ENCODE data around the gene GATA5. TPM values are rescaled to one million over a fixed set of nuclear protein-coding genes. Genes with fewer than 3 reads are reported as not detected.

The GATA5 gene
- total RNA-seq, 2 experiments from 2014 or later, result not detected

- ChIA-PET CTCF (no interaction called here), POLR2A (no interaction called here)
These were observed 54.1 kb downstream of the GATA5 start for GRCh38 chr20:62421716-62421990.

- CTCF ChIA-PET, result no interaction called here
- POLR2A ChIA-PET, result no interaction called here
These were observed 54.7 kb downstream of the GATA5 start for GRCh38 chr20:62420846-62421715.

GRCh38 chr20:62419759-62420158, 56.0 kb downstream of the GATA5 start:
- ChIA-PET CTCF (no interaction called here), POLR2A (no interaction called here)

- POLR2A ChIA-PET, result no interaction called here
- CTCF ChIA-PET, result interaction anchor here (0.8 kb wide), 1 partner anchor 10 kb away, joined by 3 read pairs; no protein-coding TSS in a partner anchor
These were observed 56.9 kb downstream of the GATA5 start for GRCh38 chr20:62418709-62419487.

- CTCF ChIA-PET, result interaction anchor here (0.8 kb wide), 1 partner anchor 9 kb away, joined by 3 read pairs; no protein-coding TSS in a partner anchor
- POLR2A ChIA-PET, result no interaction called here
These were observed 57.6 kb downstream of the GATA5 start for GRCh38 chr20:62417981-62418708.

- ChIA-PET CTCF (no interaction called here), POLR2A (no interaction called here)
These were observed 58.9 kb downstream of the GATA5 start for GRCh38 chr20:62416651-62417637.

- POLR2A ChIA-PET, result no interaction called here
- CTCF ChIA-PET, result no interaction called here
These were observed 60.3 kb downstream of the GATA5 start for GRCh38 chr20:62415354-62416111.

- CTCF ChIA-PET, result no interaction called here
- POLR2A ChIA-PET, result no interaction called here
These were observed 61.8 kb downstream of the GATA5 start for GRCh38 chr20:62413896-62414481.

Other genes with a start within 250 kb of the GATA5 start
- gene OSBPL2, start 237.5 kb downstream of the GATA5 start, total RNA-seq, result 10 to 100 TPM; 17.9 to 21.2 TPM
- gene ADRM1, start 173.0 kb downstream of the GATA5 start, total RNA-seq, result 100 to 1,000 TPM; 154 TPM
- 1 to 10 TPM in 1 of 2 experiments, under 1 TPM in 1; 0.30 to 1.0 TPM for gene LAMA5, start 108.7 kb downstream of the GATA5 start, total RNA-seq
- gene RPS21, start 88.9 kb downstream of the GATA5 start, total RNA-seq, result 1,000 to 10,000 TPM; 2,101 to 2,191 TPM
- 1 to 10 TPM; 7.7 to 8.8 TPM for gene CABLES2, start 68.7 kb downstream of the GATA5 start, total RNA-seq
- not detected for gene RBBP8NL, start 48.5 kb downstream of the GATA5 start, total RNA-seq
- gene SLCO4A1, start 166.5 kb upstream of the GATA5 start, total RNA-seq, result 10 to 100 TPM; 60.9 to 65.4 TPM
- not detected for gene NTSR1, start 232.8 kb upstream of the GATA5 start, total RNA-seq

Data from activated CD8-positive, alpha-beta memory T cell treated with anti-CD3 and anti-CD28 coated beads for 36 hours (primary cell).